ENCODE measurements around the gene ITGA1. TPM values are rescaled to one million over a fixed set of nuclear protein-coding genes. Genes with fewer than 3 reads are reported as not detected.
"Not testable (repeated sequence)": the region's sequence is repeated elsewhere in the genome, so short reads cannot be mapped to it uniquely, and the experiment has no call there.

ITGA1 gene
- total and polyA plus RNA-seq, 5 donors from 2014 or later: 0.37 TPM; not detected in 4

- H3K27me3 Mint-ChIP-seq: peaks cover 10% of the 10 kb centered on the region
- no peaks in the 10 kb centered on the region for H3K4me1 Mint-ChIP-seq
- Histone ChIP-seq H3K27me3 (ENCODE audit: control insufficient read depth, insufficient read depth, low read length) (peaks cover 3% of the 10 kb centered on the region), H3K36me3 (ENCODE audit: control insufficient read depth, insufficient read depth, low read length) (no peaks in the 10 kb centered on the region), H3K9me3 (ENCODE audit: control insufficient read depth in 2 of 2, low read length in 2 of 2) (no peaks in the 10 kb centered on the region), H3K4me1 (ENCODE audit: control insufficient read depth, insufficient read depth, low read length, poor library complexity, severe bottlenecking) (no peaks in the 10 kb centered on the region), H3K4me3 (ENCODE audit: low read depth, low read length) (no peak overlapping the region), H3K27ac (ENCODE audit: insufficient read depth, low read length, poor library complexity, severe bottlenecking) (no peak overlapping the region)
- peaks cover 0 to 9% (median 6%) of the 10 kb centered on the region in 7 donors for H3K9me3 Mint-ChIP-seq
- H3K4me3 Mint-ChIP-seq: no peak overlapping the region
- ATAC-seq (ENCODE audit: low read depth in 2 of 2) (no peak), DNase-seq (no peak)
- H3K36me3 Mint-ChIP-seq: no peaks in the 10 kb centered on the region
- no peak overlapping the region for H3K27ac Mint-ChIP-seq
These were observed 176.4 kb downstream of the ITGA1 start for GRCh38 chr5:52964138-52964537.

GRCh38 chr5:52976157-52976556 lies 188.4 kb downstream of the ITGA1 start:
- DNase-seq; H3K4me1 ChIP-seq (ENCODE audit: control insufficient read depth, insufficient read depth, low read length, poor library complexity, severe bottlenecking); H3K36me3 ChIP-seq (ENCODE audit: control insufficient read depth, insufficient read depth, low read length); H3K9me3 ChIP-seq (ENCODE audit: control insufficient read depth in 2 of 2, low read length in 2 of 2); H3K27ac ChIP-seq (ENCODE audit: insufficient read depth, low read length, poor library complexity, severe bottlenecking); H3K27ac Mint-ChIP-seq; H3K27me3 ChIP-seq (ENCODE audit: control insufficient read depth, insufficient read depth, low read length); H3K4me3 ChIP-seq (ENCODE audit: low read depth, low read length); H3K4me3 Mint-ChIP-seq; H3K36me3 Mint-ChIP-seq; ATAC-seq (ENCODE audit: low read depth in 2 of 2); H3K4me1 Mint-ChIP-seq: not testable (repeated sequence)
- Mint-ChIP-seq H3K9me3 (peaks cover 0 to 12% (median 1%) of the 10 kb centered on the region in 7 donors), H3K27me3 (peaks cover 18% of the 10 kb centered on the region)

- no peak overlapping the region for H3K27ac ChIP-seq (ENCODE audit: insufficient read depth, low read length, poor library complexity, severe bottlenecking)
- no peaks in the 10 kb centered on the region for H3K4me1 Mint-ChIP-seq
- peaks cover 15% of the 10 kb centered on the region for H3K27me3 Mint-ChIP-seq
- H3K27me3 ChIP-seq (ENCODE audit: control insufficient read depth, insufficient read depth, low read length): peaks cover 3% of the 10 kb centered on the region
- DNase-seq (no peak), ATAC-seq (ENCODE audit: low read depth in 2 of 2) (no peak)
- no peaks in the 10 kb centered on the region for H3K4me1 ChIP-seq (ENCODE audit: control insufficient read depth, insufficient read depth, low read length, poor library complexity, severe bottlenecking)
- H3K36me3 ChIP-seq (ENCODE audit: control insufficient read depth, insufficient read depth, low read length): no peaks in the 10 kb centered on the region
- H3K9me3 Mint-ChIP-seq: peaks cover 0 to 12% (median 1%) of the 10 kb centered on the region in 7 donors
- peaks cover 0 to 3% of the 10 kb centered on the region in 2 experiments for H3K9me3 ChIP-seq (ENCODE audit: control insufficient read depth in 2 of 2, low read length in 2 of 2)
- H3K4me3 Mint-ChIP-seq: no peak overlapping the region
- no peak overlapping the region for H3K4me3 ChIP-seq (ENCODE audit: low read depth, low read length)
- H3K36me3 Mint-ChIP-seq: no peaks in the 10 kb centered on the region
- H3K27ac Mint-ChIP-seq: no peak overlapping the region
These were observed 189.7 kb downstream of the ITGA1 start for GRCh38 chr5:52977264-52977897.

- Histone ChIP-seq H3K36me3 (ENCODE audit: control insufficient read depth, insufficient read depth, low read length) (no peaks in the 10 kb centered on the region), H3K4me1 (ENCODE audit: control insufficient read depth, insufficient read depth, low read length, poor library complexity, severe bottlenecking) (no peaks in the 10 kb centered on the region), H3K27me3 (ENCODE audit: control insufficient read depth, insufficient read depth, low read length) (peaks cover 20% of the 10 kb centered on the region), H3K4me3 (ENCODE audit: low read depth, low read length) (no peak overlapping the region), H3K9me3 (ENCODE audit: control insufficient read depth in 2 of 2, low read length in 2 of 2) (peaks cover 0 to 3% of the 10 kb centered on the region in 2 experiments), H3K27ac (ENCODE audit: insufficient read depth, low read length, poor library complexity, severe bottlenecking) (no peak overlapping the region)
- ATAC-seq (ENCODE audit: low read depth in 2 of 2) (no peak), DNase-seq (no peak)
- Mint-ChIP-seq H3K36me3 (no peaks in the 10 kb centered on the region), H3K27me3 (peaks cover 9% of the 10 kb centered on the region), H3K27ac (no peak overlapping the region), H3K4me3 (no peak overlapping the region), H3K9me3 (peaks cover 0 to 7% (median 0%) of the 10 kb centered on the region in 7 donors), H3K4me1 (no peaks in the 10 kb centered on the region)
These were observed 193.8 kb downstream of the ITGA1 start for GRCh38 chr5:52981507-52981906.

- Mint-ChIP-seq H3K4me3 (no peak overlapping the region), H3K27me3 (peaks cover 32% of the 10 kb centered on the region), H3K4me1 (peaks cover 0 to 12% (median 7%) of the 10 kb centered on the region in 4 donors), H3K27ac (no peak overlapping the region), H3K36me3 (no peaks in the 10 kb centered on the region), H3K9me3 (peaks cover 0 to 2% (median 0%) of the 10 kb centered on the region in 7 donors)
- peaks cover 10% of the 10 kb centered on the region for H3K4me1 ChIP-seq (ENCODE audit: control insufficient read depth, insufficient read depth, low read length, poor library complexity, severe bottlenecking)
- no peaks in the 10 kb centered on the region for H3K9me3 ChIP-seq (ENCODE audit: control insufficient read depth in 2 of 2, low read length in 2 of 2)
- H3K27ac ChIP-seq (ENCODE audit: insufficient read depth, low read length, poor library complexity, severe bottlenecking): no peak overlapping the region
- peaks cover 32% of the 10 kb centered on the region for H3K27me3 ChIP-seq (ENCODE audit: control insufficient read depth, insufficient read depth, low read length)
- no peak overlapping the region for H3K4me3 ChIP-seq (ENCODE audit: low read depth, low read length)
- DNase-seq (no peak), ATAC-seq (ENCODE audit: low read depth in 2 of 2) (no peak)
- H3K36me3 ChIP-seq (ENCODE audit: control insufficient read depth, insufficient read depth, low read length): no peaks in the 10 kb centered on the region
These were observed 196.3 kb downstream of the ITGA1 start for GRCh38 chr5:52983731-52984636.

GRCh38 chr5:52985306-52985705 lies 197.6 kb downstream of the ITGA1 start:
- Mint-ChIP-seq H3K27me3 (peaks cover 38% of the 10 kb centered on the region), H3K9me3 (peaks cover 0 to 2% (median 0%) of the 10 kb centered on the region in 7 donors)
- no peaks in the 10 kb centered on the region for H3K36me3 ChIP-seq (ENCODE audit: control insufficient read depth, insufficient read depth, low read length)

GRCh38 chr5:52987711-52988331 lies 200.1 kb downstream of the ITGA1 start:
- H3K27ac ChIP-seq (ENCODE audit: insufficient read depth, low read length, poor library complexity, severe bottlenecking): no peak overlapping the region
- Mint-ChIP-seq H3K4me1 (peaks cover 0 to 17% (median 7%) of the 10 kb centered on the region in 4 donors), H3K4me3 (peak overlapping the region; percentile 7 to 78 (median 44)), H3K9me3 (peaks cover 0 to 2% (median 0%) of the 10 kb centered on the region in 7 donors), H3K36me3 (peaks cover 3% of the 10 kb centered on the region), H3K27me3 (peaks cover 53% of the 10 kb centered on the region), H3K27ac (no peak overlapping the region)
- H3K36me3 ChIP-seq (ENCODE audit: control insufficient read depth, insufficient read depth, low read length): no peaks in the 10 kb centered on the region
- no peaks in the 10 kb centered on the region for H3K9me3 ChIP-seq (ENCODE audit: control insufficient read depth in 2 of 2, low read length in 2 of 2)
- H3K4me1 ChIP-seq (ENCODE audit: control insufficient read depth, insufficient read depth, low read length, poor library complexity, severe bottlenecking): peaks cover 23% of the 10 kb centered on the region
- ATAC-seq (ENCODE audit: low read depth in 2 of 2): peak; percentile 45 to 69
- no peak for DNase-seq
- no peak overlapping the region for H3K4me3 ChIP-seq (ENCODE audit: low read depth, low read length)
- peaks cover 47% of the 10 kb centered on the region for H3K27me3 ChIP-seq (ENCODE audit: control insufficient read depth, insufficient read depth, low read length)

More at GRCh38 chr5:52985306-52985705, 197.6 kb downstream of the ITGA1 start:
- H3K27me3 ChIP-seq (ENCODE audit: control insufficient read depth, insufficient read depth, low read length): peaks cover 40% of the 10 kb centered on the region
- no peak for ATAC-seq (ENCODE audit: low read depth in 2 of 2)
- H3K4me1 Mint-ChIP-seq: peaks cover 0 to 16% (median 7%) of the 10 kb centered on the region in 4 donors
- no peak overlapping the region for H3K4me3 ChIP-seq (ENCODE audit: low read depth, low read length)
- H3K36me3 Mint-ChIP-seq: no peaks in the 10 kb centered on the region
- peaks cover 23% of the 10 kb centered on the region for H3K4me1 ChIP-seq (ENCODE audit: control insufficient read depth, insufficient read depth, low read length, poor library complexity, severe bottlenecking)
- no peaks in the 10 kb centered on the region for H3K9me3 ChIP-seq (ENCODE audit: control insufficient read depth in 2 of 2, low read length in 2 of 2)
- H3K27ac ChIP-seq (ENCODE audit: insufficient read depth, low read length, poor library complexity, severe bottlenecking): no peak overlapping the region
- no peak overlapping the region for H3K4me3 Mint-ChIP-seq
- no peak for DNase-seq
- no peak overlapping the region for H3K27ac Mint-ChIP-seq
